Left lung (tissue), 10 donors: ENCODE data around the gene EPHA2. TPM values are rescaled to one million over a fixed set of nuclear protein-coding genes. Genes with fewer than 3 reads are reported as not detected.

ENCODE experiments used
- ATAC-seq: fragments of 200-7000 bp; cut with Tn5 transposase; one replicate; pipeline ENCODE4 v1.9.1; 2020; ENCODE audit warnings: moderate library complexity
- DNase-seq, 4 donors: peaks; one replicate each; pipeline ENCODE4 v3.0.0-alpha.2; 2013 to 2020
- H3K27ac ChIP-seq, 2 donors: fragments of 200-600 bp; sonication (generic) in 1 of 2; one replicate each; pipeline versions ENCODE4 v1.5.0 to v1.8.0; 2020 to 2021
- H3K27me3 ChIP-seq, 2 donors: fragments of 200-600 bp; sonication (generic) in 1 of 2; one replicate each; pipeline versions ENCODE4 v1.5.0 to v1.8.0; 2020 to 2021
- H3K36me3 ChIP-seq, 2 donors: fragments of 200-600 bp; sonication (generic) in 1 of 2; one replicate each; pipeline versions ENCODE4 v1.5.0 to v1.8.0; 2020 to 2021
- H3K4me1 ChIP-seq, 2 donors: fragments of 200-600 bp; one replicate each; pipeline ENCODE4 v1.8.0; 2021
- H3K4me3 ChIP-seq, 2 donors: fragments of 200-600 bp; sonication (generic) in 1 of 2; one replicate each; pipeline versions ENCODE4 v1.5.0 to v1.8.0; 2020 to 2021; ENCODE audit warnings: mild to moderate bottlenecking in 1 of 2
- H3K9me3 ChIP-seq, 2 donors: fragments of 200-600 bp; sonication (generic) in 1 of 2; one replicate each; pipeline versions ENCODE4 v1.5.0 to v1.8.0; 2020 to 2021
- intact Hi-C, 2 donors: fragments of 100-400 bp; cut with DNase I; formaldehyde crosslinking; loops; one replicate each; pipeline versions ENCODE4 v1.11.2 to v1.14.2; 2022
- polyA plus RNA-seq, 6 donors: library from polyadenylated mRNA; unstranded; fragments of 120-200 nt; gene quantifications; one replicate each; pipeline ENCODE4 v1.2.1, GENCODE V29; 2013; ENCODE audit not compliant: insufficient read length in 6 of 6
- total RNA-seq, 2 donors: library from RNA; stranded (reverse); fragmentation: NEBNext Ultra II Directional; extraction: Animal tissue kit (Norgen Biotek cat#: 25700); gene quantifications; one replicate each; pipeline ENCODE4 v1.2.1, GENCODE V29; 2021
- TF ChIP-seq, protein P1 (sequence below), 2 donors: fragments of 200-600 bp; sonication (generic) in 1 of 2; IDR thresholded peaks; one replicate each; pipeline versions ENCODE4 v1.5.0 to v1.8.0; 2021; ENCODE audit warnings: antibody characterized with exemption in 2 of 2
- donor health status: DM: no; HTN: yes; CAD: no.
- donor health status: DM: no; HTN: no; CAD: no.

Gene EPHA2
- total and polyA plus RNA-seq, 8 donors = 12.6 to 62.6 (median 33.9) TPM

DNA sequence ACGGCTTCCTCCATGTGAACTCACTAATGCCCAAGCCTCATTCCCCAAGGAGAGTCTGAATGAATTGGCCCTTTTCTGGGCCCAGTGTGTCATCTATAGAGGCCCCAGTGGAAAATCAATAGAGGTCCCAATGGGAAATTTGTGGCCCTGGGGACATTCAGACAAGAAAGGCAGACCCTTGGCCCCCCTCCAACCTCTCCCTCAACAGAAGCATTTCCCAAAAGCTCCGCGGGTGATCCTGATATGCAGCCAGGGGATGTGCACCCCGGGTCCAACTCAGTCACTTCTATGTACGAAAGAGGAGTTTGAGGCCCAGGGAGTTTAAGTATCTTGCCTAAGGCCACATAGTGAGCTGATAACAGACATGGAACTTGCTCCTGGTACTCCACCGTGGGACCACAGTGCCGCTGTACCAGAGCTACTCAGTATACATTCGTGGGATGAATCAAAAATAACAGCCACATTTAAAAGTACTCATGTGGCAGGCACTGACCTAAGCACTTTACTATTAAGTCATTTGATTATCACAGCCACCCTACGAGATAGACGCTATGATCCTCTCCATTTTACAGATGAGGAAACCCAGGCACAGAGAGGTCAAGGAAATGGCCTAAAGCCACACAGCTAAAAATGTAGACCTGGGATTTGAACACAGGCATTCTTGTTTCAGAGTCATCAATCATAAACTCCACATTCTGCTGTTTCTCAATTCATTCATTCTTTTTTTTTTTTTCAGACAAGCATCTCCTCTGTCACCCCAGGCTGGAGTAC lies 8.5 kb downstream of the EPHA2 start:
- H3K4me3 ChIP-seq = no peak overlapping the region
- TF ChIP-seq, protein P1, sequence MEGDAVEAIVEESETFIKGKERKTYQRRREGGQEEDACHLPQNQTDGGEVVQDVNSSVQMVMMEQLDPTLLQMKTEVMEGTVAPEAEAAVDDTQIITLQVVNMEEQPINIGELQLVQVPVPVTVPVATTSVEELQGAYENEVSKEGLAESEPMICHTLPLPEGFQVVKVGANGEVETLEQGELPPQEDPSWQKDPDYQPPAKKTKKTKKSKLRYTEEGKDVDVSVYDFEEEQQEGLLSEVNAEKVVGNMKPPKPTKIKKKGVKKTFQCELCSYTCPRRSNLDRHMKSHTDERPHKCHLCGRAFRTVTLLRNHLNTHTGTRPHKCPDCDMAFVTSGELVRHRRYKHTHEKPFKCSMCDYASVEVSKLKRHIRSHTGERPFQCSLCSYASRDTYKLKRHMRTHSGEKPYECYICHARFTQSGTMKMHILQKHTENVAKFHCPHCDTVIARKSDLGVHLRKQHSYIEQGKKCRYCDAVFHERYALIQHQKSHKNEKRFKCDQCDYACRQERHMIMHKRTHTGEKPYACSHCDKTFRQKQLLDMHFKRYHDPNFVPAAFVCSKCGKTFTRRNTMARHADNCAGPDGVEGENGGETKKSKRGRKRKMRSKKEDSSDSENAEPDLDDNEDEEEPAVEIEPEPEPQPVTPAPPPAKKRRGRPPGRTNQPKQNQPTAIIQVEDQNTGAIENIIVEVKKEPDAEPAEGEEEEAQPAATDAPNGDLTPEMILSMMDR (IDR thresholded peaks at IDR 0.05) = no peak
- H3K27ac ChIP-seq = peak overlapping the region; percentile 86 to 87
- ATAC-seq (no peak), DNase-seq (no peak)
- no peaks in the 10 kb centered on the region for H3K9me3 ChIP-seq
- peaks cover 0 to 31% of the 10 kb centered on the region in 2 donors for H3K36me3 ChIP-seq
- intact Hi-C loops = no loop called here
- peaks cover 58 to 67% of the 10 kb centered on the region in 2 donors for H3K4me1 ChIP-seq
- no peaks in the 10 kb centered on the region for H3K27me3 ChIP-seq

DNA sequence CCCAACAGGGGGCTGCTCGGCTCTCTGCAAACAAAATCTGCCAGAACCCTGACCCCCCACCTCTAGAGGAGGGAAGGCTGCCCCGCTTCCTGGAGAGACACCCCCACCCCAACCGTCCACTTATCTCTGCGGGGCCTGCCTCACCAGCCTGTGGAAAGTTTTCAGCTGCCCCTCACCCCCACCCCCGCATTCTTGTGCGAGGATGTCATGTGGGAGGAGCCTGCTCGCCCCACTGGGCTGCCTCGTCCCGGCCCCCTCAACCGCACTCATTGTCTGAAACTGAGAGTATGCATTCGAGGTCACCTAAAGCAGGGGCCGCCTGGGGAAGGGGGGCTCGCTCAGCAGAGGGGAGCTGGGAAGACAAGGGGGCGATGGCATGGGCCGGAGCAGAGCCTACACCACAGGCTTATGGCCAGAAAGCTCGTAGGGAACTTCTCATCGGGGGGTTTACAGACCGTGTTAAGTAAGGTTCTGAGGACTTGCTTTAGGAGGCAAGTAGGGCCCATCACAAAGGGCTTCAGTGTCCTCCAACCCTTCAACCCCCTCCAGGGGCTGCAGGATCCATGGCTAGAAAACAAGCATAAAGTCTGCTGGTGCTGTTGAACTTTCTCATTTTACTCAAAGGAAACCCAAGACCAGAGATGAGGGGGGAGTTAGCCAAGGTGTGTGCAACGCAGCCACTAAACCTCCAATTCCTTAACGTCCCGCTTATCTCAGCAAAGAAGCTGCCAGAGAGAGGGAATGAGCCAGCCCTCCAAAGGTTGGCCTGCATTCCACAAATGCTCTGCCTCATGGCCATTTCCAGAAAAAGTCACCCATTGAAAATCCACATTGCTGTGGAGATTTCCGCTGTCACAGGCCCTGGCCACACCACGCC lies 9.4 kb downstream of the EPHA2 start:
- peak overlapping the region in 1 of 2 donors; percentile 21 for H3K4me3 ChIP-seq
- H3K9me3 ChIP-seq = no peaks in the 10 kb centered on the region
- H3K36me3 ChIP-seq = peaks cover 0 to 31% of the 10 kb centered on the region in 2 donors
- H3K4me1 ChIP-seq = peaks cover 61 to 68% of the 10 kb centered on the region in 2 donors
- TF ChIP-seq, protein P1 (IDR thresholded peaks at IDR 0.05) = no peak
- intact Hi-C loops = no loop called here
- peak; percentile 75 to 88 (median 84) for DNase-seq
- peak; percentile 41 for ATAC-seq
- H3K27ac ChIP-seq = peak overlapping the region; percentile 86 to 87
- no peaks in the 10 kb centered on the region for H3K27me3 ChIP-seq

DNA sequence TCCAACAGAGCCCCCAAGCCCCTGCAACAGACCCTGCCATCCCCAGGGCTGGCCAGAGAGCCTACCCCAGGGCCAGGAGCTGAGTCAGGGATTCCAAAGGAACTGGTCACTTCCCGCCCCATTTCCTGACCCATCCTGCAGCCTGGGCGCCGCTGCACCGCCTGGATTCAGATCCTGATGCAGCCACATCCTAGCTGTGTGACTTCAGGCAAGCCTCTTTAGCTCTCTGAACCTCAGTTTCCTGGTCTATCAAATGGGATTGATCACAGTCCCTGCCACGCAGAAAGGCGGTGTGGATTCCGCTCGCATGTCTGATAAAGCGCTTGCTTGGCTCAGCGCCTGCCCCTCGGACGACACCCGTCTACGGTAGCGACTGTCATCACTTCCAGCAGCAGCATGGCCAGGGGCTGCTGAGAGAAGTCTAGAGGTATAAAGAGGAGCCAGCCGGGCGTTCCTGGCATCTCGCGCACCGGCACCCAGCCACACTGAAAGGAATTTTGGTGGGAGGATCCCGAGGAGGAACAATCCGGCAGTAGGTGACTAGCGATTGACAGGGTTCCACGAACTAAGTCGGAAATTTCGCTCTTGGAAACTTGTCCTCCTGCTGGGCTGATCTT lies 10.1 kb downstream of the EPHA2 start:
- intact Hi-C loops = no loop called here
- peak overlapping the region; percentile 86 to 87 for H3K27ac ChIP-seq
- peaks cover 0 to 30% of the 10 kb centered on the region in 2 donors for H3K36me3 ChIP-seq
- DNase-seq (peak in 2 of 4 donors; percentile 70 to 85), ATAC-seq (peak; percentile 46)
- H3K4me3 ChIP-seq = peak overlapping the region in 1 of 2 donors; percentile 21
- no peaks in the 10 kb centered on the region for H3K27me3 ChIP-seq
- peaks cover 59 to 68% of the 10 kb centered on the region in 2 donors for H3K4me1 ChIP-seq
- no peaks in the 10 kb centered on the region for H3K9me3 ChIP-seq
- TF ChIP-seq, protein P1 (IDR thresholded peaks at IDR 0.05) = no peak

DNA sequence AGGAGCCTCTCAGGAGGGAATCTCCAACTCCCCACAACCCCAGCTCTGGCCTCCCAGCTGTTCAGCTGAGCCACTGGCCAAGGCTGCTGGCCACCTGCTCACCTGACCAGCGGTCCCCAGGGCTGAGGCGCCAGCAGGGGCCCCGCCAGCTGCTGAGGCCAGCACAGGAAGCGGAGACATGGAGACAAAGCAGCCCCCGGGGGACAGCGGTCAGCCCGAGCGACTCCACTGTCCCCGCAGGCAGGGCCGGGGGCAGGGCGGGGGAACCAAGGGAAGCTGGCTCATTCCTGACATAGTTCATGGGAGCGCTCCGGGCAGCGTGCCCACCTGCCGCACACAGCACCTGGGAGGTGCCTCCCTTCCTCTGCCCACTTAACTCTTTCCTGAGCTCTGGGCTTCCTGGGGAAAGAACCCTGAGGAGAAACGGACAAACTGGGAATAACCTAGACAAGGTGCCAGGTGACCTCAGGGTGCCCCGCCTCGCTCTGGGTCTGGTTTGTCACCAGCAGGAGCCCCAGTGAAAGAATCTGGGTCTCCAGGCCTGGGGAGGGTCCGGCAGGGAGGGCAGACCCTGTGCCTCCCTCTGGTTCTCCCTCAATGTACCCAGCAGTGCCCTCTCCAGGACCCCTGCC lies 10.7 kb downstream of the EPHA2 start:
- peak overlapping the region; percentile 86 to 87 for H3K27ac ChIP-seq
- intact Hi-C loops = no loop called here
- peaks cover 60 to 69% of the 10 kb centered on the region in 2 donors for H3K4me1 ChIP-seq
- TF ChIP-seq, protein P1 (IDR thresholded peaks at IDR 0.05) = no peak
- DNase-seq (peak; percentile 49 to 94 (median 86)), ATAC-seq (peak; percentile 63)
- H3K9me3 ChIP-seq = no peaks in the 10 kb centered on the region
- no peaks in the 10 kb centered on the region for H3K27me3 ChIP-seq
- peaks cover 0 to 25% of the 10 kb centered on the region in 2 donors for H3K36me3 ChIP-seq
- H3K4me3 ChIP-seq = peak overlapping the region in 1 of 2 donors; percentile 21
